ENCODE data around the gene FOXO1.

FOXO1 gene

DNA sequence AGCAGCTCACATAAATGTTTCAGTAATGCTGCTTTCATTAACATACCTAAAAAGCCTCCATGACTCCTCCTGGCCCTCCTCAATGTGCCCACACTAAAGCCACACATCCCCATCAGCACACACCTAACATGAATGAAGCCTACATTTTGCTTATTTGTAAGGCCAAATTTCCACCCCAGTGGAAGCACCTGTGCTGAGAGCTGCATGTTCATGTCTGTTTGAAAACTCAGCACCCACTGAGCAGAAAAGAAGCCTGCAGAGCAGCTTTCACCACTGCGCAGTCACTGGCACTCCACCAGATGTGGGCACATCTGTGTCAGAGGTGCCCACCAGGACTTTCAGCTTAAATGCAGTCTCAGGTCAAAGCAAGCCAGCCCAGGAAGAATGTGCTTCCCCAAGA, 93.5 kb downstream of the FOXO1 start:
- no peak for DNase-seq

DNA sequence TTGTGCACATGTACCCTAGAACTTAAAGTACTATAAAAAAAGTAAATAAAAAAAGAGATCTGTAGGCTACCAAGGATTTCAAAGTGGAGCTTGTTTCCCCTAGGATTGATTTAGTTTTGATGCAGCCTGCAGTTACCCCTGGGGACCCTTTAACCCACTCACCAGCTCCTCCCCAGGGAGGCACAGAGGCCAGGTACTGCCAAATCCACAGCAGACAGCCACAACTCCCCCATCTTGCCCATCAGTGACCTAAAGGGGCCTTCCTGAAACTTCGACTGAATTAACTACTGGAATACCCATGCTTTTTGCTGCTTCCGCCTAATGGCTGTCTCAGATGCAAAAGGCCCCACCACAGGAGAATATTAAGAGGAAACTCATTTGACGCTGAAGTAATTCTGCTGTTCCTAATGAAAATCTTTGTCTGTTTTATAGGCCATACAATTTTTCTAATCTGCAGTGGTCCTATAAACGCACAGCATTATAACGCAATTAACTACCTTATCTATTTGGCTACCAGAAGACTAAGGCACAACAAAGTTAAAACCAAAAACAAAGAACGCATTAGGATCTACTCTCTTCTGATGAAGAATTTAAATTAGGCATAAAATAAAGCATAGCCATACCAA, 95.0 kb downstream of the FOXO1 start:
- DNase-seq = no peak

DNA sequence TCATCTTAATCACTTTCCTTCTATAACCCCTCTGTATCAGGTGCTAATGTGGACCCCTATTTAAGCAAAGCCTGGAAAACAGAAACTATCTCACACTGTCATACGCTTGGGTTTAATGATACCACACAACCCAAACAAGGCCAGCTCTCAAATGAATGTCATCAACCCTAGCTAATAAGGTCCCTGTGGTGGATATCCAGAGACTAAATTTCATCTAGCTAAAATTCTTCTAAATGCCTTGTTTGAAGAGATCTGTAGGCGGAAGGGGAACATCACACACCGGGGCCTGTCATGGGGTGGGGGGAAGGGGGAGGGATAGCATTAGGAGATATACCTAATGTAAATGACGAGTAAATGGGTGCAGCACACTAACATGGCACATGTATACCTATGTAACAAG, 95.5 kb downstream of the FOXO1 start:
- no peak for DNase-seq

DNA sequence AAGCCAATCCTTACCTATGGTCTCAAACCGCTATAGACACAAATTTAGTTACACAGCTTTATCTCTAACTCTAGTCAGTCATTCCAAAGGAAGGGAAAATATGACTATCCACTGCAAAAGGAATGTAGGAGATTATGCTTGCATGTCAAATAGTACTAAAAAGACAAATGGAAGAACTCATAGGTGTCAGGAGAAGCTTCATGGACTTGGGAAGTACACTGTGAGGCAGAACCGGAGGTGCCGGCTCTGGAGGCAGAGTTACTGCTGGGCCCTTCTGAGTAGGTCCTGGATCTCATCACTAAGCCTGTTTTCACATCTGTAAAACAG, 97.5 kb downstream of the FOXO1 start:
- no peak for DNase-seq

DNA sequence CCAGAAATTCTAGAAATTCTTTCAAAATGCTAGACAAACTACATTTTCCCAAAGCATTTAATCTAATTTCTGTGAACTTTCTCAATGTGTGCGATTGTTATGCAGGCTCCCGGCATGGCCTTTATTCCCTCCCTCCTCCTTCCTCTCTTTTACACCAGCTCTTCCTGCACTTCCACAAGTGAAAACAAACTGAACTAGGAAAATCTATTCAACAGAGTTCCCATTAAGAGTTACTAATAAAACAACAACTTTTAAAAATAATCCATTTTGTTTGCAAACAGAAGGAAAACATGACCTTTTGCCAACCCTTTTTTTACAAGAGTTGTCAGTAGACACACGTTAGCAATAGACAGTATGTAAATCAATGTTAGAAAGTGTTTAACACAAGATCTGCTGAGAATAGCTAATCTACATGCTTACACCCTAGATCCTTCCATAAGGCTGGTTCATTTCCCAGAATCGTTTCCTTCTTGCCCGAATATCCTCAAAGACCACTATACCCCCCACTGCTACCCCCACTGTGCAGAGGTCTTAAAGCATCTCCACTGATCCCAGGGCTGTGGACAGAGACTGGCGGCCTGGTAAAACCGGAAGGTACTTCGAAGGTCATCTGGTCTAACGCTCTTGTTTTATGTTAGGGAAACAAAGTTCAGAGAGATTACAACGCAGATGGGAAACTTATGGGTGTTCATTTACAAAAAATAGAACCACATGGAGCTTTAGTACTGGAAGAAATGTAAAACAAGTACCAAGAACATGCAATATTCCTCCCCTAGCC, 98.0 kb downstream of the FOXO1 start:
- DNase-seq = no peak

DNA sequence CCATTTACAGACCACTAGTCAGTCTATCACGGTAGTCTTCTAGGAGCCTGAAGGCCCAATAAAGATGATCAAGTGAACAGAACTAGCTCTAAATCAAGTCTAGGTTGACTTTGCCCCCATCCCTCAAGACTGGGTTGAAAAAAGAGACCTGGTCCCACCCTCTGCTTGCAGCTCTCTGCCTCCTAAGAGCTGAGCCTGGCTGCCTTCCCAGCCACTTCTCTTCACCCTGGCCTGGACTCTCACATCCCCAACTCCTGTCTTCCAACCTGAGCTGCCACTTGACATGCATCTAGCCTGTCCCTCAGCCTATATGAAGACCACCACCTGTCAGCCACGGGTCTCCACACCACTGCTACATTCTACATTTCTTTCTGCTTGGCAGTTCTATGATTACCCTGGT, 99.6 kb downstream of the FOXO1 start:
- DNase-seq = no peak

DNA sequence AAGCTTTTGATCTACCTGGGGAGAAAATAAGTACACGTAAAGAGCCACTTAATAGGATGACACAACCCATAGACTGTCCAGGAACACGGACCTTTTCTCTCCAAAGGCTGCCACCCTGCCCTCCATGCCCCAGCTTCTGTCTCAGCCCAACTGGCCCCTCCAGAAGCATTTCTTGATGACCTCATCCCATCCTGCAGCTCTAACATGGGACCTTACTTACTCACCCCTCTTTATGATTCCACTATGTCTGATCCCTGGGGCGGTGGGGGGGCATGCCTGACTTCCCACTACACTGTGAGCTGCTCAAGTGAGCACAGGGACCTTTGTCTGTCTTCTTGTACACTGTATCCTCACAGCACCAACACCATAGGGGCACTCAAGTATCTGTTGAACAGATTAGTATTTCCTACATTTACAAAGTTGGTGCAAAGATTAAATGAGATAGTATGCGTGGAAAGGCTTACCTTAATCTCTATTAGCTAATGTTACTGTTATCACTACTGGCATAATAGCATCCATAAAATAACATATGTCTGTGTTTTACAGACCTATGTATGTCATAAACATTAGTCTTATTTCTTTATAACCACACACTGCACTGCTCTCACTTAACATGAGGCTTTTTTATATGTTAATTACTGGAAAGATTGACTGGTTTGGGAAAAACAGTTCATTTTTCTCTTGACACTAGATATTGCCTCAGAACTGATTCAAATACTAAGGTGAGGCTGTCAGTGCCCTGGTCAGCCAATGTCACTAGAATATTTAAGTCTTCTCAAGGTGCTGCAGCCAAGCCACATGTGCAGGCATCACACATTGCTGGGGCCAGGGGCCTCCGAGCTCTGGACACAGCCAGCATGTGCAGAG, 100.9 kb downstream of the FOXO1 start:
- DNase-seq = no peak

DNA sequence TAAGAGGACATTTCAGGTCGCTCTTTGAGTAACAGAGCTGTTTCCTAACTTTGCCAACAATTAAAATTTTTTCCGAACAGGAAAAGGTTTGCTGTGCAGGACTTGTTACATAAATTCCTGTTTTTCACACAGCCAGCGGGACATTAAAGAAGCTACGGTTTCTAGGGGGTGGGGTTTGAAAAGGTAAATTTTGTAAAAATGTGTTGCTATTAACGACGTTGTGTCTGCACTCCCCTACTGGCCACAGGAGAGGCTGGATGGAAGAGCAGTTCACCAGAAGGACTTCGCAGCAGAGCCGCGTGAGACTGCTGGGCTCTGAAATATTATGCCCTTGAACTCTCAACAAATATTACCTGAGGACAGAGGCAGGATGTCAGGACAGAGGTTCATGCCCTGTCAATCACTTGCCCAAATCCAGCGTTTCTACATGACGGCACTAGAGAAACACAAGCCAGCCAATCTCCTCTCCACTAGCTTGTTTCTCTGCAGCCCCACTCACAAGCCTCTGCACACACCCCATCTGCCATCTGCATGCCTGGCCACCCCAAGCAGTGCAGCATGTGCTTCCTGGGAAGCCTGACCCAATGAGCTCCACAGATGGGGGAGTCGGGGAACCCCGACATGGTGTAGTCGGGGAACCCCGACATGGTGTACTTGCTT, 102.0 kb downstream of the FOXO1 start:
- no peak for DNase-seq

DNA sequence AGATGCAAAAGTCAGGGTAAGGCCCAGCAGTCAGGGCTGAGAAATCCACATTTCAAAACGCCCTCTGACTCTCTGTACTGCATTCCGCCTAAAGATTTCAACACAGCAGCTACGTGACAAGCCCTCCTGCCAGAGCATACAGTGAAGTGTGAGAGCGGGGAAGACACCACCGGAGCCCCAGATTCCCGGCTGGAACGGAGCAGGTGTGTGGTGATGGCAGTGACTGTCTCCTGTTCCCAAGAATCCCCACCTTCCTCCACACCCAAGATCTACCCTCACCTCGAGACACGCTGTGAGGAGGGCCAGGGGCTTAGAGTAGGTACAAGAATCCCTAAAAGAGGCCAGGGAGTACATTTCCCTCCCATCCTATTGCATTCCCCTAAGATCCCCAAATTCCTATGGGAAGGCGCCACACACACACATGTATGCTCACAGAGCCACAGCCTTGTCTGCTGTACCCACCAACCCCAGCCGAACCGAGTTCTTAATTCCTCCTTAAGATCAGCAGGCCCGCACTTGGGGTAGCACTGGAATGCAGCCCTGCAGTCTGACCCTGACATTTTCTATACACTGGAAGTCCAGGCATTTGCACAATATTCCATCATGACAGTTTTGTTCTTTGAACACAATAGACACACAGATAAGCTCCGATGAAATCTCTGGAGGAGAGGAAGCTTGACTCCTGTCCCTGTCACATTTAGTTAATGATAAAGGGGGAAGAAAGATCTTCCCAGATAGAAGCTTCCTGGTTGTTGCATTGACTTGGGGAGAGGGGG, 102.9 kb downstream of the FOXO1 start:
- no peak for DNase-seq

DNA sequence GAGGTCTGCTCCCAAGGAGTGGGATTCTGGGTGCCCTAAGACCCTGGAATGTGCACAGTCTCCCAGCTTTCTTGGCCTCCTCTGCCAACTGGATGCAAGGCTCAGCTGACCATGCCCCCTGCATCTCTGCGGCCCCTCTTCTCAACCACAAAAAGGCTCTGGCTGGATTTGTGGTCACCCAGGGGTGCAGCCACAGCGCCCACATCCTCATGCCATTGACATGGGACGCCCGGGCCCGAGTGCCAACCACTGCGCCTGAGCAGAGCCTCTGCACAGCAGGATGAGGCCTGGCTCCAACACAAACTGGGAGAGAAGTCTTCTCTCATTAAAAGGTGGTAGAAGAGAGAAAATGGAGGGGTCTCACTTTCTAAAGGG, 103.5 kb downstream of the FOXO1 start:
- DNase-seq = no peak

DNA sequence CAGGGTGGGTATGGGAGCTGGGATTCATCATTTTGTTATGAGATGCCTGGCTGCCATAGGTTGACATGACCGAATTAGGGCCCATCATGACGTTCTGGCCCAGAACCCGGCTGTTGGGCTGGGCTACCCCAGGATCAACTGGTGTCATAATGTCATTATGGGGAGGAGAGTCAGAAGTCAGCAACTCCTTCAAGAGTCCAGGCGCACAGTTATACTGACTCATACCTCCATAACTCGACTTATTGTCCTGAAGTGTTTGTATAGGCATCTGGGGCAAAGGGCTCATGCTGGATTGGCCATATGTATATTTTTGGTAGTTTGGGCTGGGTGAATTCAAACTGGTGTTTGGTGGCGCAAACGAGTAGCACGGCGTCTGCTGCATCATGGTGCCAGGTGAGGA, 106.5 kb downstream of the FOXO1 start:
- no peak for DNase-seq

DNA sequence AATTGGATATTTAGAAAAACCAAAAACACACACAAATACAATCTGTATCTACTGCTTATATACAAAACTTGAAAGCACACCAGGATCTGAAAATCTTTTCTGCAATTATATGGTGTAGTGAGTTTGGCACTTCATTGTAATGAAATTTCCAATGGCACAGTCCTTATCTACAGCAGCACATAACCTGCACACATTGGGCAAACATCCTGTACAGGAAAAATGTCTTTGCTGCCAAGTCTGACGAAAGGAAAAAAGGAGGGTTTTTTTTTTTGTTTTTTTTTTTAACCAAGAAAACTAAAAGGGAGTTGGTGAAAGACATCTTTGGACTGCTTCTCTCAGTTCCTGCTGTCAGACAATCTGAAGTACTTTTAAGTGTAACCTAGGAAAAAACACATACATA, 107.8 kb downstream of the FOXO1 start:
- DNase-seq = no peak

DNA sequence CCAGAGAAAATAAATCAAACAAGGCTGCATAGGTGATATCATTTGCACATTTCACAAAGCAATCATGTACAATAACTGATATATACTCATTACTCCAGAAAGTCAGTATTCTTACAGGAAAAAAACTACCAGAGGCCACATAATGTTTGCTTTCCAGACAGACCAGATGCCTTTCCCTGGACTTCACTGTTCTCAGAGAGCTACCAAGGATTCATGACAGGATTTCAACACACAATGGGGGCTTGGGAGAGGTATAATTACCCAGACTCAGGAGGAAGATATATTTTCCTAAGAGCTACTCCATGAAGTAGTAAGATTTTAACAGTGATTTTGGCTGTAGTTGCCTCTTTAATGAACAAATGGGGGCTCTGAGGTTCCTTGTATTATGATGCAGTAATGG, 110.0 kb downstream of the FOXO1 start:
- DNase-seq = no peak

DNA sequence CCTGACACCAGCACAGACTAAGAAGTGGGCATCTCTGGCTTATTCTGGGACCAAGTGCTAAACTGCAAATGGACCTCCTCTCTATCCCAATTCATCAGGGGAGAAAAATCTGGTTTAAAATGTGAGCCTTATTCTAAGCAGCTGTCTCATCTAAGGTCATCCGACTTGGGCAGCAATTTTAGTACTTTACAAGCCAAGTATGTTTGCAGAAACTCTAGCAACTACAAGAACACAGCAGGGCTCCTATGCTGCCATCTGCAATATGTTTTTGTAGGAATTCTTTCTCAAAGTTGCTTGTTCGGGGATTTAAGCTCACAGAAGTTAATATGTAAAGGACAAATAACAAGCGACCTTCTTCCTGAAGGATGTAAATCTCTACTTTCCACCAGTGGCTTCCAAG, 113.1 kb downstream of the FOXO1 start:
- no peak for DNase-seq

DNA sequence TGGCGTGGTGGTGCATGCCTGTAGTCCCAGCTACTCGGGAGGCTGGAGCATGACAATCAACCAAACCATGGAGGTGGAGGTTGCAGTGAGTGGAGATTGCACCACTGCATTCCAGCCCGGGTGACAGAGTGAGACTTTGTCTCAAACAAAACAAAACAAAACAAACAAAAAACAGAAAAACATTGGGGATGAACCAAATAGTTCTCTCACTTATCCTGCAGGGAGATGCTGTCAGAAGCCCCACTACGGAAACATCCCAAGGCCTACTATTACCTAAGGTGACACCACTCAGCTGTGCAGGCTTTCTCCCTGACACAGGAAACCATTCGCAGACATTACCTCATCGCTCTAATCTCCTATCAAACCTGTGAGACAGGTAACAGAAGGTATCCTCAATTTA, 113.5 kb downstream of the FOXO1 start:
- DNase-seq = no peak

DNA sequence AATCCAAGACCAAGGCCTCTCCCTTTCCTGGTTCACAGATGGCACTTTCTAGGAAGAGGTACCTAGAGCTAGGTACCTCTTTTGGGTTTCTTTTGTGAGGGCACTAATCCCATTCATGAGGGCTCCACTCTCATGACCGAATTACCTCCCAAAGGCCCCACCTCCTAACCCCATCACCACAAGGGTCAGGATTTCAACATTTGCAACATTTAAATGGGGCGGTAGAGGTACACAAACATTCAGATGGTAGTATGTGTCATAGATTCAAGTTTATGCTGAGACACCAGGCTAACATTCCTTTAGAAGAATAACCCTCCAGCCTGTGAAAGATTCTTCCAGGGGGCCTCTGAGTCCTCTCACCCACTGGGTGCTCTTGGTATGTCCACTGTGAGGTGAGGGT, 116.3 kb downstream of the FOXO1 start:
- DNase-seq = no peak

DNA sequence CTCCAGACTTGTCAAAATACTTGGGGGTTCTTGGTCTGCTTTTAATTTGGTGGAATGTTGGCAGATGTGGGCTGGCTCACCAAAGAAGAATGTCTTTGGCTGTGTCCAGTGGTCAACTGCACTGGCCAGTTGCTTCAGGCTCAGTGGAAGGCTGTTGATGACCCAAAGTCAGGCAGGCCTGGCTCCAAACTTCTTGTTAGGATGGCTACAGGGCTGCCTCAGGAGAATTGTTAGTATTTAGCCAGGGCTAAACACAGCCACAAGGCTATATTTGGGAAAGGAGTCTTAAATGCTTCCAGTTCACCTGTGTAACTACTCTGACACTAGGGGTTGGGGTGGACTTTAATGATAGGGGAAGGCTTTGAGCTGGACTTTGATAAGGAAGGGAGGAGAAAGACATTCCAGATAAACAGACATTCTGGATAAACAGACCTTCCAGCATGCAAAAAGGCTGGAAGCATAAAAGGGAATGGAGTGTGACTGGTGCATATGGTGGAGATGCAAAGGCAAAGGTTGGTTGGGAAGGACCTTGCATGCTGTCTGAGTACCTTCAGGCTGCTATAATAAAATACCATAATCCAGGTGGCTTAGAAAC, 116.8 kb downstream of the FOXO1 start:
- DNase-seq = no peak

DNA sequence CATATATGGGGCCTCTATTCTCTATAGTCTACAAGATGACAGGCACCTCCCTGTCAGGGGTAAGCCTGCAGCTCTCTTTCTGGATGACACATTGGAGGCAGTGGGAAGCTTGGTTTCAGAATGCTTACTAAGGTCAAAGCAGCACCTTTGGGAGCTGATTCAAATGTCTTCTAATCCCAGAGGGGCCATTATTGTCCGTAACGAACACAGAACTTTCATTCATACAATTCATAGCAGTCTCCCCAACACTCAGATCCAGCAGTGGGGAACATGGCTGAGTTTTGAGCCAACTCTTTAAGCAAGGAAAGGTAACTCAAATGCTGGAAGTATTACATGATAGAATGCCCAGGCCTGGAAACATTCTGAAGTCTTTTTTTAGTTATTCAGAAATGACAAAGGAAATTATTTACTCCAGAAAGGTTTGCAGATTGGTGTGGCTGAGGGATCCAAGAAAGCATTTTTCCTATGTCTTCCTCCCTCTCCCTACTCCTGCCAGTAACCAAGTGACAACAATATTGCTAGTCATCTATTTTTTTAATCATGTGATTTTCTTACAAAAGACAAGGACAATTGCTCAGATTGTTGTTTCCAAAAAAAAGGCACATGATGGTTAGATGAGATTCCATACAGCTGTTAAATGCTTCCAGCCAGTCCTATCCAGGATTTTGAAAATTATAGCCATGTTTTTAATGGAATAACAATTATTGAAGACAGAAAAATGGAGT, 118.7 kb downstream of the FOXO1 start:
- no peak for DNase-seq

DNA sequence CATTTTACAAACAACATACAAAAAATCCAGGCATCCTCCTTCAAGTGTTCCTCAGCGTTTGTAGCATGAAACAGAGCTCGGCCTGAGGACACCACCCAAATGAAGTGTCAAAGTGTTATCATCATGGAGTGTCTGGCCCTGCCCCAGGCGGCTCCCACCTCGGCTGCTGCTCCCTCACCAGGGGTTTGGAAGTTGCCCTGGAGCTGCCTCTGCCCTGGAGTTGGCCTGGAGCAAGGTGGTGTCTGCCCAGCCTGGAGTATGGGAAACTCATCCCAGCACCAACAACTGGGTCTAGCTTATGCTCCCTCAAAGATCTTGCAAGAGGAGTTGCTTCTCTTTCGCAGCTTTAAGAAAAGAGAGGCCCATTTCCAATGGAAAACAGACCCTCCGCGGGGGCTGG, 120.4 kb downstream of the FOXO1 start:
- DNase-seq = no peak

DNA sequence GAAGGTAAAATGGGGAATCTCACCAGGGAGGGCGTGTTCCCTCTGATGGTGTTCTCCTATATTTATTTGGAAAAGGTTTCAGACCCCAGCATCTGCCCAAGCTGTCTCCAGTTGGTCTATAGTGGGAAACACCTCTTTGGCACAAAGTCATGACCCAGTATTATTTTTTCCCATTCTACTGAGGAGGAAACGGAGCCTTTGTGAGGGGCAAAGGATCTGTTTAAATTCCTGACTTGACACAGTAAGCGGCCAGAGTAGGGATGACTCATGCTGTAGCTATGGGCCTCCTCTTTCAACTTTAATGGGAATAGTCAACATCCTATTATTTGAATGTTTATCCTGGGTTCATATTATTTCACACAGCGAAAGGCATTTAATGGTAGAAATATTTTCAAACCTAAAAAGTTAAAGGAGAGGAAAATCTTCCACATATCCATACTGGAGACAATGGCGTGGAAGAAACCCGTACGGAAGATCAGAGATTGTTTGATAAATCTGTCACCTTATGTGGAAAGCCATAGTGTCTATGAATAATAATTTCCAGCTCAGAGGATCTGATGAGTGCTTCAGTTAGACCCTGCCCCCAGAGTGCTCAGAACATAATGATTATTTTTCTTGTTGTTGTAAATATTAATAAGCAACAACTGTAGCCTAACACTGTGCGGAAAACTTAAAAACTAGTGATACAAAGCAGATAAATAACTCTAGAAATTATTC, 126.0 kb downstream of the FOXO1 start:
- no peak for DNase-seq

Data from NCI-H187 (cell line).